Astrocyte of the hippocampus (primary cell): ENCODE measurements around the gene XRCC6.
"Not testable (repeated sequence)": the region's sequence is repeated elsewhere in the genome, so short reads cannot be mapped to it uniquely, and the experiment has no call there.

ENCODE experiments used
- DNase-seq: peaks from one replicate; pipeline ENCODE4 v3.0.0; 2011; ENCODE audit warnings: low read depth, low spot score

The XRCC6 gene

DNA sequence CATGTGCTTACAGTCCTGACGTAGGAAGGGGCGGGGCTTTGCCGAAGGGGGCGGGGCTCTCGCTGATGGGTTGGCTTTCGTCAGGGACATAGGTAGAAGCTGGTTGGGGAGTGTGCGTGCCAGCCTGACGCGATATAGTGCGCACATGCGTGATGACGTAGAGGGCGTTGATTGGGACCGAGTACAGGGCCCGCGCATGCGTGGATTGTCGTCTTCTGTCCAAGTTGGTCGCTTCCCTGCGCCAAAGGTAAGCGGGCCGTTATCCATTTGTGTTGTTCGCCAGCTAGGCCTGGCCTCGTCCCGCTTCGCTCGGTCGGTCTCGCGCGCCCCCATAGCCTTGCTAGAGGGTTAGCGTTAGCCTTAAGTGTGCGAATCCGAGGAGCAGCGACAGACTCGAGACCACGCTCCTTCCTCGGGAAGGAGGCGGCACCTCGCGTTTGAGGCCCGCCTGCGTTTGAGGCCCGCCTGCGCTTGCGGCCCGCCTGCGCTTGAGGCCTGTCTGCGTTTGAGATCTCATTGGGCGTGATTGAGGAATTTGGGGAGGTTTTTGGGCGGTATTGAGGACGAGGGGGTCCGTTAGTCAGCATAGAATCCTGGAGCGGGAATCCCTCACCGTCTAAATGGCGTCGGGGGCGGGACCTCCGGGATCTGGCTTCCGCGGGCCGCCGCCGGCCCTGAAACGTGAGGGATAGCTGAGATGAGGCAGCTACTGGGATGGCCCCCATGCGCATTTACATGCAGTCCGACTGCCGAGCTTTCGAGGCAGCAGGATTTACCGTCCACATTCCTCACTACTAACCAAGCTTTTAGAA is at the start of gene XRCC6:
Gene XRCC6, plus strand, starts transcription at position 197 of the 812 bp plus-strand sequence. CDS start 710 bp downstream, outside the sequence.
- DNase-seq: peak; percentile 100

DNA sequence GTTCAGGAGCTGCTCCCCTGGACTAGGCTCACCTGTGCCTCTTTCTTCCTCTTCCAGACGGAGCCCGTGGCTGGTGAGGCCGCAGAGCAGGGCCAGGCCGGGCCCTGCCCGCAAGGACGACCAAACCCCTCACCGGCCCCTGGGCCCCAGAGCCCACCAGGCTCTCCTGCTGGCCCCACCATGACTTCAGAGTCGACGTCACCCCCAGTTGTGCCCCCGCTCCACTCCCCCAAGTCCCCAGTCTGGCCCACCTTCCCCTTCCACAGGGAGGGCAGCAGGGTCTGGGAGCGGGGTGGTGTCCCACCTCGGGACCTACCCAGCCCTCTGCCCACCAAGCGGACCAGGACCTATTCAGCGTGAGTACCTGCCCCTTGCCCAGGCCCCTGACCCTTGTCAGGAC is 49.3 kb upstream of the XRCC6 start:
- DNase-seq: no peak

DNA sequence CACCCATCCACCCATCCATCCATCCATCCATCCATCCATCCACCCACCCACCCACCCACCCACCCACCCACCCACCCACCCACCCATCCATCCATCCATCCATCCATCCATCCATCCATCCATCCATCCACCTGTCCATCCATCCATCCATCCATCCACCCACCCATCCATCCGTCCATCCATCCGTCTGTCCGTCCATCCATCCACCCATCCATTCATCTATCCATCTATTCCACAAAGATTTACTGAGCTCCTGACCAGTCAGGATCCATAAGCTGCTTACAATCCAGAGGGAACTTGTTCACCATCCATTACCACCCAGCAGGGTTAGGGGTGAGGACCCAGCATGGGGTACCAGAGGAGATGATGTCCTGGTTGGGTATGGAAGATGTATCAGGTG is 48.8 kb upstream of the XRCC6 start:
- not testable (repeated sequence) for DNase-seq

DNA sequence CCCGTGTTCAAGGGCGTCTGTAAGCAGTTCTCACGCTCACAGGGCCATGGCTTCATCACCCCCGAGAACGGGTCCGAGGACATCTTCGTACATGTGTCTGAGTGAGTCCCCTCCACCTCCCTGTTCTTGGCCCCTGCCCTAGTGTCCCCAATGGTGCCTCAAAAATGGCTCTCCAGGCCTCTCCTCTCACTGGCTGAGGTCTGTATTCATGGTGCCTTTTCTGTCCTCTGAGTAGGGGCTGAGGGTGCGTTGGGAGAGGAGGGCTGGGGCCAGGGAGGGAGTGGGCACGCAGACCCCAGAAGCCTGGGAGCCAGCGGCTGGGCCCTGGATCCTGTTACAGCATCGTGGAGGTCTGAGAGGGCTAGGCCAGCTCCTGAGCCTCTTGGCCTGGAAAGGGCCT is 47.4 kb upstream of the XRCC6 start:
- no peak for DNase-seq

DNA sequence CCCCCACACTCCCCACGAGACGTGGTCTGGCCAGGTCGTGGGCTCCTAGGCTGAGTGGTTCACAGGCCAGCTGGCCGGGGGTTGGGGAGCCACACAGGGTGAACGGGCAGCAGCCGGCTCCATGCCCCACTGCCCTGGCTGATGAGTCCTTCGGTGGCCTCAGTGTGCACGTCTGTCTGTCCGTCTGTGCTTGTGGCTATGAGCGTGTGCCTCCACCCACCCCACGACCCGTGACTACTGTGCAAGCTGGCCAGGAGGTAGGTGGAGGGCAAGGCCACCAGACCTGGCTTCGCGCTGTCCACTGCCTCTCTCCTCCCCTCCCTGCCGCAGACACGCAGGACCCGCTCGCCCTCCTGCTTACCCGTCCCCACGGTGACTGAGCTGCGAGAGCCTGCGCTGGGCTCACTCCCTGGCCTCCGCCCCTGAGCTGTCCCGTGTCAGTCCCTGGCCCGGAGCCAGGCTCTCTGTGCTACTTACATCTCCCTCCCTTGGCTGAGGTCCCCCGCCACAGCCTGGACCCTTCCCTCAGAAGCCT is 46.2 kb upstream of the XRCC6 start:
- no peak for DNase-seq

DNA sequence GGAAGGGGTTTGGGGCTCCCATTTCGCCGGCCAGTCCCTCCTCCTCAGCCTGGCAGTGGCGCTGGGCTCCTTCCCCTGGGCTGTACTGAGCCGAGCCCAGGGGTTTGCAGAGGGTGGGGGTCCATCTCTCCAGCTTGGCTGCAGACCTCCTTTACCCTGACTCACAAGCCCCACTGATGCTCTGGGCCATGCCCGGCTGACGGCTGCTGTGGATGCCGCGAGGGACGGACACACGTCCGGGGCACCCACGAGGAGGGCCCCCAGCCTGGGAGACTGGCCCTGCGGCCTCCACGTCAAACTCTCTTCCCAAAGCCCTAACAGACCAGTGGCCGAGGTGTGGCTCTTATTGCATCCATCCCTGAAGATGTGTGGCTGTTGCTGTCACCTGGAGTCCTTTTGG is 45.6 kb upstream of the XRCC6 start:
- no peak for DNase-seq

DNA sequence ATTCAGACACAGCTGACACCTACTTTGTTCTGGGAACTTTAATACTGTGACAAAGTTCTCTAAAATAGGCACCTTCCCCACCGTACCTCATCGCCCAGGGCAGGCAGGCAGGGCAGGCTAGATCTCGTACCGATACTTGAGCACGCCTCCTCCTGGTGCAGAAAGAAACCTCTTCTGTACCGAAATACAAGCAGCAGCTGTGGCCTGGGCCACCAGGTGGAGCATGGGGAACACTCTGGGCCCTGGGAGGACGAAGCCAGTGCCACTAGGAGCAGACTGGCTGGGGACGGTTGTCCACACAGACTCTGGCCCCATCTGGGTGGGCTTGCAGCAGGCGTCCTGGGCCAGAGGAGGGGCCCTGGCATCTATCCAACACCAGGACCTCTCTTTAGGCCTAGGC is 44.2 kb upstream of the XRCC6 start:
- DNase-seq: peak; percentile 73

DNA sequence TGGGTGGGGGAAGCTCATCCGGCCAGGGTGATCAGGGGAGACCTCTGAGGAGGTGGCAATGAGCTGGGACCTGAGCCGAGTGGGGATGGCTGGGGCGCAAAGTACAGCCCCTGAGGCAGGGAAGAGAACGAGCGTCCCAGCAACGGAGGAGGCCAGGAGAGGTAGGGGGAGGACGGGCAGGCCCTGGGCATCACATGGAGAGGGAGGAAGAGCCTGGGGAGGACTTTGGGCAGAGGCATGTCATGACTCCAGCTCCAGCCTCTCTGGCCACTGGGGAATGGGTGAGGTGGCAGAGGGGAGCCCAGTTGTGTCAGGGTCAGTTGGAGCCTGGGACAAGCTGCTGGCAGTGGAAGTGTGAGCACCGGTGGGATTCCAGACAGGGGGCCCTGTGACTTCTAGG is 43.0 kb upstream of the XRCC6 start:
- no peak for DNase-seq

DNA sequence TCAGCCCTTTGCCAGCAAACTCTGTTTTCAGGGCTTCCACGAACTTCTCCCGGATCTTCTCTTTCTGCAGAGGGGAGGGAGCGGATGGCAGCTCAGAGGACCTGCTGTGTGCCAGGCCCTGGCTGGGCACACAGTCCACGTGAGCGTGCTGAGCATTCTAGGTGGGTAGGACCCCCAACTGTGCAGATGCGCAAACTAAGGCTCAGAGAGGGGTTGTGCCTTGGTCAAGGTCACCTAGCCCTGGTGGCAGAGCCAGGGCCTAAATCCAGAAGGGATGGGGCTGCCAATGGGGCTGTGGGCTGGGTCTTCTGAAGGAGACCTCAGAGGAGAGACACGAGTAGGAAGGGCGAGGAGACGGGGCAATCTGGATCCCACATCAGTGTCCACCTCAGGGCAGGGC is 42.3 kb upstream of the XRCC6 start:
- no peak for DNase-seq

DNA sequence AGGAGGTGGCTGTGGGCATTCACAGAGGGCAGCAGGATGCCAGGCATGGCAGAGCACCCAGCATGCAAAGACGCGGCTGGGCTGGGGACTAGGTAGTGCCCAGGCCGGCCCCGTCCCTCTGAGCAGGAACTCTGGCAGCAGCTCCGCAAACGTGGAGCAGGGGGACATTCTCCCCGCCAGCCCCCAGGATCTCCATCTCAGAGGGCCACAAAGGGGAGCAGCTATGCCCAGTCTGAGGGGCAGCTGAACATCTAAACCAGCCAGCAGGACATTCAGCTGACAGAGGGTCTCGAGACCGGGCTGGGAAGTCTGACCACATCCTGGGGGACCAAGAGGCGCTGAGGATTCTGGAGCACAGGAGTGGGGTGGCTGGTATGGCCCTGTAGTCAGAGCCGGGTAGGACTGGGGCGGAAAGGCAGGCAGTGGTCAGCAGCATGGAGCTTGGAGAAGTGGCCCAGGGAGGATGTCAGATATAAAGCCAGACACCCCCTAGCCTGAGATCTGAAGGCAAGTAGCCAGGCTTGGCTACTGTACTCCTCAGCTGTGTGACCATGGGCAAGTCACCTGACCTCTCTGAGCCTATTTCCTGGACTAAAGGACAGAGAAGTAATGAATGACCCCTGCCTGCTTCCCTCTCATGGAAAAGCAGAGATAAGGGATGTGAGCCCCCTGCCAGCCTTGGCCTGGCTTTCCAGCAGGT is 41.6 kb upstream of the XRCC6 start:
- DNase-seq: no peak

DNA sequence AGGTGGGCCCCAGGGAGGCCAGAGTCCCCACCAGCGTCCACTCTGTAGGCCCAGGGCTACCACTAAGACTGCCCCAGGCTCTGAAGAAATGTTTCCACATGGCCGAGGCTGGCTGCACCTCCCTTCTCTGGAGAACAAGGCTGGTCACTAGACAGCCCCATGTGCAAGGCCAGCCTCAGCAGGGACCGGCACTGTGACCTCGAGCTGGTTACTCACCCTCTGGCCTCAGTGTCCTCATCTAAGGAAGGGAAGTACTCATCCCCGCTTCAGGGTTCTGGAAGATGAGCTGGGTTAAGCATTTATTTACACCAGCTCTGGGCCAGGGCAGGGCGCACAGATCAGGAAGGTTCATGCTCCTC is 41.1 kb upstream of the XRCC6 start:
- no peak for DNase-seq

DNA sequence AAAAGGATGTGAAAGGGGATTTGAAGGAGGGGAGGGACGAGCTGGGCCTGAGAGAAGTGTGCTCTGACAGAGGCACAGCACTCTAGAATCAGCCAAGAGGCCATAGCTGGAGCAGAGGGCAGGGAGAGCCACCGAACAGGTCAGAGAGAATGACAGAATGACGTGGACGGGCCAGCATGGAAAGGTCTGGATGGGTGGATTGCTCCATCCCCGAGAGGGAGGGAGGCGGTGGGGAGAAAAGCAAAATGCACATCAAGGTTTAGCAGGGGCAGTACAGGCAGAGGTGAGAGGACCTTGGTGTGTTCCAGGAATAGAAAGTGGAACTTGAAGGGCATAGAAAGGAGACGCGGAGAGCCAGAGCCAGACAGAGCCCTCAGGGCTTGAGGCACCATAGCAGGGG is 38.4 kb upstream of the XRCC6 start:
- no peak for DNase-seq

DNA sequence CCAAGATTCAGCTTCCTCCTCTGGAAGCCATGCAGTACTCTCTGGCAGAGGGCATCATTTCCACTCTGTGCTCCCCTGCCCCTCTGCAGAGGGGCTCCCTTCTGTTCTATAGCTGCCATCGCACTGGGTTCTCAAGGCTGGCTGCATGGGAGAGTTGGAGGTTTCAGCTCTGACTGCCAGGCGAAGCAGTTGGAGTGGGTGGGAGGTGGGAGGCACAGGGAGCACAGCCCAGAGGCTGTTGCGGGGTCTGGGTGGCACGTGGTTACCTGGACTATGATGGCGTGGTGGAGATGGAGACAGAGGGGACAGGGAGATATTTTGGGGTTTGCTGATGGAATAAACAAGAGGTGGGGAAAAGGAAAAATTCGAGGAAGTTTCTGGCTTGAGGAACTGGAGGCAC is 36.2 kb upstream of the XRCC6 start:
- DNase-seq: no peak

DNA sequence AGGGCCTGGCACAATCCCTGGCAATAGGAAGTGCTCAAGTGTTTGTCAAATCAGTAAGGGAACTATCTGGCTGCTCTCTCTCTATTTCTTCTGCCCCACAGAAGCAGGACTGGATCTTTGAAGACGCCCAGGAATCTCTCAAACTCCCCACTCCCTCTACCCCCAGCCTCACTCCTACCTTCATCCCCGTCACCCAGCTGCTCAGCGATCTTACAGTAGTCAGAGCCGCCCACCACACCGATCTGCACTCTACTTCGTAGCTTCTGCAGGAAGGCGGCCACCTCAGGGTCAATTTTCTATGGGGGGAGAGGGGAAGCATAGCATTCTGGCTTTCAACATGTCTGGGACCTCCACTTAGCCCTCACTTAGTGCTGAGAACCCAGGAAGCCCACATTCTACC is 35.2 kb upstream of the XRCC6 start:
- DNase-seq: no peak

DNA sequence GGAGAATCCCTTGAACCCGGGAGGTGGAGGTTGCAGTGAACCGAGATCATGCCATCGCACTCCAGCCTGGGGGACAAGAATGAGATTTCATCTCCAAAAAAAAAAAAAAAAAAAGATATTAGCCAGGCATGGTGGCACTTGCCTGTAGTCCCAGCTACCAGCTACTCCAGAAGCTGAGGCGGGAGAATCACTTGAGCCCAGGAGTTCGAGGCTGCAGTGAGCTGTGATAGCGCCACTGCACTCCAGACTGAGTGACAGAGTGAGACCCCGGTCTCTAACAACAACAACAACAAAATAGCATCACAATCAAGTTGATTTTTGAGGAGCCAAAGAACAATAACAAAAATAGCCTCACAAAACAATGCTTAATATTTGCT is 33.8 kb upstream of the XRCC6 start:
- no peak for DNase-seq

DNA sequence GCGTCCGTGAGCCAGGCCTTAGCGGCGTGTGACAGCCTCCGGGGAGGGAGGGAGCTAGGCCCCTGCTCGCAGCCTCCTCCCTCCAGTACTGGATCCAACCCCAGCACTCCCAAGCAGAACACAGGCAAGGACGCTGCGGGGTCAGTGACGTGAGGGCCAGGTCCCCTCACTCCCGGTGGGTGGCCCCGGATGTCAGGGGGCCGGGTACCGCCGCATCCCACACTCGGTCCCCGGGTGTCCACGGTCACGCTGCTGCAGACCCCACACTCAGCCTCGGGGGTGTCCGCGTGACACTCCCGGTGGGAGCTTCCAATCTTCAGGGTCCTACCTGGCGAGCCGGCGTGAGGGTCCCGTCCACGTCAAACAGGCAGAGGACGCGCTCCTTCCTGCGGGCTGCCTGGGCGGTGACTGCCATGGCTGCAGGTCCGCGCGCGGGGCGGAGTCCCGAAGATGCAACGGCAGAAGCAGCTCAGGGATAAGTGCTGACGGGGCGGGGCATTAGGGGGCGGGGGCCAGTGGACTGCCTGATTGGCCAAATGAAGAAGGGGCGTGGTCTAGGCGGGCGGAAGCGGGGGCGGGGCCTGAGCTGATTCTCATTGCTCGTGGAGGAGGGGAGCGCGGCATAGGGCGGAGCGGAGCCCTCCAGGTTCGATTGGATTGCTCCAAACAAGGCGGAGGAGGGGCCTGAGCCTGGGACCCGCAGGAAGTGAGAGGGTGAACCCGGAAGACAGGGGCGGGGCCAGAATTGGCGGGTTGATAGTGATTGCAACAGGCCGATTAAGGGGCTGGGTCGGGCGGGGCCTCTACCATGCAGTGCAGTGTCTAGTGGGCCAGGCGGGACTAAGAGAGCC is 31.5 kb upstream of the XRCC6 start, which contains the start of gene PMM1:
Gene PMM1, minus strand, starts transcription at position 450 of the 851 bp plus-strand sequence. Its CDS starts 35 bp downstream, at position 415.
- DNase-seq: peak; percentile 100

DNA sequence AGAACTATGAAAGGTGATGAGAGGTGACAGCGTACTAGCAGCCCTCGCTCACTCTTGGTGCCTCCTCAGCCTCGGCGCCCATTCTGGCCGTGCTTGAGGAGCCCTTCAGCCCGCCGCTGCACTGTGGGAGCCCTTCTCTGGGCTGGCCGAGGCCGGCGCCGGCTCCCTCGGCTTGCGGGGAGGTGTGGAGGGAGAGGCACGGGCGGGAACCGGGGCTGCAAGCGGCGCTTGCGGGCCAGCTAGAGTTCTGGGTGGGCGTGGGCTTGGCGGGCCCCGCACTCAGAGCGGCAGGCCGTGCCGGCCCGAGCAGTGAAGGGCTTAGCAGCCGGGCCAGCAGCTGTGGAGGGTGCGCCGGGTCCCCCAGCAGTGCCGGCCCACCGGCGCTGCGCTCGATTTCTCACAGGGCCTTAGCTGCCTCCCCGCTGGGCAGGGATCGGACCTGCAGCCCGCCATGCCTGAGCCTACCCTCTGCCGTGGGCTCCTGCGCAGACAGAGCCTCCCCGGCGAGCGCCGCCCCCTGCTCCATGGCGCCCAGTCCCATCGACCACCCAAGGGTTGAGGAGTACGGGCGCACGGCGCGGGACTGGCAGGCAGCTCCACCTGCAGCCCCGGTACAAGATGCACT is 27.6 kb upstream of the XRCC6 start:
- not testable (repeated sequence) for DNase-seq

DNA sequence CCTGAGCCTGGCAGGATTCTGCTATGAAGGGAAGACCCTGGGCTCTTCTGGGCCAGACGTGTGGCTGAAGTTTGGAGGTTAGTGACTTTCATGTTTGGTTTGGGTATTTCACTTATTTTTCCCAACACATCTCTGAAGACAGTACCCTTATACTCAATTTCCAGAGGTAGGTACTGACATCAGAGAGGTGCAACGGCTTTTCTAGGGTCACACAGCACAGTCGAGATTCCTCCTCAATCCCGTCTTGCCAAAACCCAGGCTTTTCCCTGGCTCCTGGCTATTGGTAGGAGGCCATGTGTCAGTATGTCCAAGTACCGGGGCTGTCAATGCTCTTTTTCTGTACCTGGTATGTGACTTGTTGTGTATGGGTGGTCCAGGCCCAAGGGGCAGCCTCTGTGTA is 25.4 kb upstream of the XRCC6 start:
- no peak for DNase-seq

DNA sequence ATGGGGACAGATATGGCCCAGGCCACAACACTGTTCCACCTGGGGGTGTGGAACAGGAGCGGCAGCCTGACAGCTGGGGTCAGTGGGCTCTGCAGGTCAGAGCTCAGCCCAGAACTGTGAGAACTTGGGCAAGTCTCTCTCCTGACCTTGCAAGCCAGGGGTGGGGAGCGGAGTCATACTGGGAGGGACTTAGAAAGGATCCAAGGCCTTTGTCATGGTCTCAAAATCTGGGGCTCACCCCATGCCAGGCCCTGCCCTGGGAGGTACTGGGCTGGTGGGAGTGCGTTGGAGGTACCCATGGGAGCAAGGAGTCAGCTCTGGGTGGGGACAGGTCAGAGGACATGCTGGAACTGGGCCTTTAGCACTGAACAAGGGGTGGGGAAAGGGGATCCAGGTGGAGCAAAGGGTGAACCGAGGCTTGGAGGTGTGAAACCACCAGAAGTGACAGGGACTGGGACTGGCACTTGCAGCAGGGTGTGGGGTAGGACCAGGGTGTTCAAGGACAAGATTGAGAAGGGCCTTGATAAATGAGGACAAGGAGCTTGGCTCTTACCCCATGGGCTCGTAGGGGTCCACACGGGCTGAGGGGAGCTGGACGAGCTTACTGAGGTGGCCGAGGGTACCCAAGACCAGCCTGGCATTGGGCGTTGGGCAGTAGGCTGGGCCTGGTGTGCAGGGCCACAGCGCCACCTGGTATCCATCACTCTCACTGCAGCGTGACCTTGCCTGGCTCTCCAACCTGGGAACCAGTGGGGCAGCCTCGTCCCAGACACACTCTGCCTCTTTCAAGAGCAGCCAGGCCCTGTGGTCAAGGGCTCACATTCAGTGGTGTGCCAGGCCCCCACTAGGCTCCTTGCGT is 24.1 kb upstream of the XRCC6 start:
- peak; percentile 74 for DNase-seq

DNA sequence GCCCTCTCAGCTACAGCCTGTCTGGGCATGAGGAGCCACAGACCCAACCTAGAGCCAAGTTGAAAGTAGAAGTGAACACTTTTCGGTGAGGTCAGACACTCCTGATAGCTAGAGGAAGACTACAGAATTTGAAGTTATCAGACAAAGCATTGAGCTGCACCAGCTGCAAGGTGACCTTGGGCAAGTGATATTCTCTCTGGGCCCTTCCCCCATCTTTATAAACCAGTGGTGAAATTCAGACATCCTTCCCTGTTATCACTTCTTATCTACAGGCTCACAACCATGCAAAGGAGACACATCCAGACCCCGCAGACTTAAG is 23.5 kb upstream of the XRCC6 start:
- DNase-seq: no peak

DNA sequence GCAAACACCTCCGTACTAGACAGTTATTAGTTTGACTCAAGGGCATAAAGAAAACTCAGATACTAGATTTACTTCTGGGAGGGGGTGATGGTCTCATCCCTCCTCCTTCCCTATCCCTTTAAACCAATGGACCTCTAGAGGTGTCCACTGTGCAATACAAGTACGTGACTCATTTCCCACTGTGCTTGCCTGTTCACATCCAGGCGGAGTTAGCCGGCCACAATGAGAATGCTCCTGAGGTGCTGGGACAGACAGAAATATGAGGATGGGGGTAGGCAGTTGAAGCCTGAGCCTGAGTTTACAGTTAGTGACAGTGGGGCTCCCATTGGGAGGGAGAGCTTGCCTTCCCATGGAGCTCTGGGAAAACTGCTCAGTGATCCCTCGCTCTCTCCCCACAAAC is 23.0 kb upstream of the XRCC6 start:
- peak; percentile 84 for DNase-seq
